HG03060 (cell line): ENCODE results near the gene KTI12.
"Not testable (repeated sequence)": the region's sequence is repeated elsewhere in the genome, so short reads cannot be mapped to it uniquely, and the experiment has no call there.

ENCODE experiments used
- ATAC-seq: cut with Tn5 transposase; IDR thresholded peaks from one replicate; pipeline ENCODE4 v1.9.1; 2021; ENCODE audit warnings: low read depth, moderate number of reproducible peaks; ENCODE audit not compliant: unreplicated experiment

Gene KTI12, protein sequence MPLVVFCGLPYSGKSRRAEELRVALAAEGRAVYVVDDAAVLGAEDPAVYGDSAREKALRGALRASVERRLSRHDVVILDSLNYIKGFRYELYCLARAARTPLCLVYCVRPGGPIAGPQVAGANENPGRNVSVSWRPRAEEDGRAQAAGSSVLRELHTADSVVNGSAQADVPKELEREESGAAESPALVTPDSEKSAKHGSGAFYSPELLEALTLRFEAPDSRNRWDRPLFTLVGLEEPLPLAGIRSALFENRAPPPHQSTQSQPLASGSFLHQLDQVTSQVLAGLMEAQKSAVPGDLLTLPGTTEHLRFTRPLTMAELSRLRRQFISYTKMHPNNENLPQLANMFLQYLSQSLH

GRCh38 chr1:52033190-52034049 is at the start of gene KTI12:
TSS of gene KTI12 (minus strand) at chr1:52033810. CDS start at chr1:52033761, 49 bp downstream.
- peak; percentile 69 for ATAC-seq

DNA sequence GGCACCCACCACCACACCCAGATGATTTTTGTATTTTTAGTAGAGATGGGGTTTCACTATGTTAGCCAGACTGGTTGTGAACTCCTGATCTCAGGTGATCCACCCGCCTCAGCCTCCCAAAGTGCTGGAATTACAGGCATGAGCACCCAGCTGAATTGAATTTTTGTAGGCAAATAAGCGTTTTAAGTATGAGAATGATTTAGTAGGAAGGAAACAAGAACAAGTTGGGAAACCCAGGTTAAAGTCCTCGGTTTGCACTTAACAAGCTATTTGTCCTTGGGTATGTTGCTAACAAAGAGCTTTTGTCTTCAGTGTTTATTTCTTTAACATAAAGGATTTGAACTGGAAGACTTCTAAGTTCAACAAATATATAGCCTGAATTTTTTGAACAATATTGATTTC is 46.4 kb upstream of the KTI12 start:
- no peak for ATAC-seq

DNA sequence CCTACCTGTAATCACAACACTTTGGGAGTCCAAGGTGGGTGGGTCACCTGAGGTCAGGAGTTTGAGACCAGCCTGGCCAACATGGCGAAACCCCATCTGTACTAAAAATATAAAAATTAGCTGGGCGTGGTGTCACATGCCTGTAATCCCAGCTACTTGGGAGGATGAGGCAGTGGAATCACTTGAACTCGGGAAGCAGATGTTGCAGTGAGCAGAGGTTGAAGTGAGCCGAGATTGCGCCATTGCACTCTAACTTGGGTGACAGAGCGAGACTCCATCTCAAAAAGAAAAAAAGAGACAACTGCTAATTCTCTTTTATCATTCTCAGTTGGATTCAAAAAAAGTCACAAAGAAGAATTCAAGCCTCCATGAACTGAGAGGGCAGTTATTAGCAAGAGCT is 43.7 kb upstream of the KTI12 start:
- ATAC-seq, result not testable (repeated sequence)

- ATAC-seq, result no peak
Observed at GRCh38 chr1:52072291-52072690, 38.7 kb upstream of the KTI12 start.

DNA sequence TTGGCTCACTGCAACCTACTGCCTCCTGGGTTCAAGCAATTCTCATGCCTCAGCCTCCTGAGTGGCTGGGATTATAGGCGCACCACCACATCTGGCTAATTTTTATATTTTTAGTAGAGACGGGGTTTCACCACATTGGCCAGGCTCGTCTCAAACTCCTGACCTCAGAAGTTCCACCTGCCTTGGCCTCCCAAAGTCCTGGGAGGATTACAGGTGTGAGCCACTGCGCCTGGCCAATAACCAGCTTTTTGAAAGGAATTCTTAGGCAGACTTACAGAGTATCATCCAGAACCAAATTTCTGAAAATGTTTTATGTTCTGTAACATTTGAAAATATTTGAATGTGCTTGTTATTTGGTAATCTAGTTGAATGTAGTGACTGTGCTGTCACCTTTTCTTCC is 37.1 kb upstream of the KTI12 start:
- ATAC-seq, result no peak

- ATAC-seq, result no peak
Observed at GRCh38 chr1:52063192-52063591, 29.6 kb upstream of the KTI12 start.

DNA sequence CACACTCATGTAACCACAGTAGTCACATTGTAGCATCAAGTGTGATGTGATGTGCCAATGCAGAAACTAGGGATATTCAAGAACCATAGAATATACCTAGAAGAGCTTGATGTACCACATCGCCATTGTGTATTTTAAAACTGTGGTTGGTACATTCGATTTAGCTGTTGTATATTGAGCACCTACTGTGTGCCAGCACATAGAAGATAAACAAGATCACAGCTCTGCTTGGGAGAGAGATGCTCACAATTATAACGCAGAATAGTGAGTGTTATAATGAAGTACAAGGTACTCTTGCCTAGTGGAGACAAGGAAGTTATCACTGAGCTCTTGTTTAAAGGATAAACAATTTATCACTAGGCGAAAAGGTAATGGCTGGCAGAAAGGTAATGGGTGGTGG is 27.2 kb upstream of the KTI12 start:
- ATAC-seq, result no peak

DNA sequence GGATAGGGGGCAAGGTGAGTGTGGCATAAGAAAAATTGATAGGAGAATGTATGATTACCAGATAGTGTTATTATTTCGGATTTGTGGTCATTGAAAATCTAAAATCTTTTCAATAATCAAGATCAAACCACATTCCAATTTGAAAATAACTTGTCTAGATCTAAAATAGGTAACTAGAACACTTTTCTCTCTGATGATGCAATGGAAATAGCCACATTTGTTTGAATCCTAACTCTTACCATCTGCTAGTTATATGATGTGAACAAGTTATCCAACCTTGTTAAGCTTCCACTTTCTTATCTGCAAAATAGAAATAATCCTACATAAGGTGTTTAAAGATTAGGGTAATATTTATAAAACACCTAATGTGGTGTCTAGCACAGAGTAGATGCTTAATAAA is 26.3 kb upstream of the KTI12 start:
- no peak for ATAC-seq

DNA sequence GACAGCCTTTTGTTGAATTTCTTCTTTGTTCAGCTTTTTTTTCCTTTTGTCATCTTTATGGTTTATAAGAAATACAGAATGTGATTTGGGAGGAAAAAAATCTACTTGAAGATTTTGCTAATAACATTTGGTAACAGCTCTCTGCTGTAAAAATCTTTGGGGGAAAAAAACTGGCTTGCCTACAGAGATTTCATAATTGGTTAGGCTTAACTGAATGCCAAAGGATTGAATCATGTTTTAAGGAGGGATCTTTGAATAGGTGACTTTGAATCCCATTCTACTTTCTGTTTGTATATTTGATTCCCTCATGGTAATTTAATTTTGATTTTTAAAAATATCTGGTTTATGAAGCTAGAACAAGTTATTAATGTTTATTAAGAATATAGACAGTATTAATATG is 25.7 kb upstream of the KTI12 start:
- ATAC-seq, result no peak

DNA sequence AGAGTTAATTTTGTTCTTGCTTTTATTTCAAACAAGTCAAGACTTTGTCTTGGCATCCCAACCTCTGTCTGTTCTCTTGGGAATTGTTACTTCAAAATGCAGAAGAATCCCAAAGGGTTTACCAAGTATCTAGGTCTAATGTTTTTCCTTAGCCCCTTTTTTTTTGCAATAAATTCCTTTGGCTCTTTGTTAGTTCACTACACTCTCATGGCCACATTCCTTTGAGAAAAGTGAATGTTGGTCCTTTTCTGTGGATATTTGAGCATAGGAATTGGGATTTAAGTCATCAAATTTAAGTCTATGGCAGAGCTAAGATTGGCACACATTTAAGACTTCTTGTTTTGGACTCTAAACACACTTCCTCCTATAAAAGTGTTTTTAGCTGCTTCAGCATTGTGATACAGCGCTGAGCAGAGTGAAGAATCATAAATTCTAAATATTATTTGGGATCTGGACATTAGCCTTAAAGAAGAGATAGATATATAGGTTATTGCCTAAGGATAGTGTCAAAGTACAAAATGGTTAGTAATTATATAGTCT is 24.3 kb upstream of the KTI12 start:
- ATAC-seq, result no peak

DNA sequence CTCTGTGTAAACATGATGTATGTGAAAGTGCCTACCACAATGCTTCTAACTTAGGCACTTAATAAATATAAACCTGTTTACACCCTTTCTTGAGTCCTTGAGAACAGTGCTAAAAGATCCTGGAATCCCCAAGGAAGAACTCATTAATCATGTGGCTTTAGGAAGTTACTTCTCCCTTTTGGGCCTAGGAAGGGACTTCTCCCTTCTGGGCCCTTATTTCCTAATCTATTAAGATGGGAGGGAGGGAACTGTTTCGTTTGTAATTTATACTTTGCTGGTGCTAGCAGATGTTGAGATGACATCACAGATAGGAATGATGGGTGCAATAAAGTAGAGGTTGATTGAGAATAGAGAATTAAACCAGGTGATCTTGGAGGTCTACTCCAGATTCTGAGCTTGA is 23.6 kb upstream of the KTI12 start:
- no peak for ATAC-seq

GRCh38 chr1:52056937-52057231 is 23.3 kb upstream of the KTI12 start:
- ATAC-seq, result peak; percentile 45

GRCh38 chr1:52056163-52056936 is 22.7 kb upstream of the KTI12 start, which contains the start of gene BTF3L4:
TSS of gene BTF3L4 (plus strand) at chr1:52056295. CDS start at chr1:52059848, 3,553 bp downstream.
- peak; percentile 45 for ATAC-seq

GRCh38 chr1:52055866-52056162 is 22.2 kb upstream of the KTI12 start:
- no peak for ATAC-seq

DNA sequence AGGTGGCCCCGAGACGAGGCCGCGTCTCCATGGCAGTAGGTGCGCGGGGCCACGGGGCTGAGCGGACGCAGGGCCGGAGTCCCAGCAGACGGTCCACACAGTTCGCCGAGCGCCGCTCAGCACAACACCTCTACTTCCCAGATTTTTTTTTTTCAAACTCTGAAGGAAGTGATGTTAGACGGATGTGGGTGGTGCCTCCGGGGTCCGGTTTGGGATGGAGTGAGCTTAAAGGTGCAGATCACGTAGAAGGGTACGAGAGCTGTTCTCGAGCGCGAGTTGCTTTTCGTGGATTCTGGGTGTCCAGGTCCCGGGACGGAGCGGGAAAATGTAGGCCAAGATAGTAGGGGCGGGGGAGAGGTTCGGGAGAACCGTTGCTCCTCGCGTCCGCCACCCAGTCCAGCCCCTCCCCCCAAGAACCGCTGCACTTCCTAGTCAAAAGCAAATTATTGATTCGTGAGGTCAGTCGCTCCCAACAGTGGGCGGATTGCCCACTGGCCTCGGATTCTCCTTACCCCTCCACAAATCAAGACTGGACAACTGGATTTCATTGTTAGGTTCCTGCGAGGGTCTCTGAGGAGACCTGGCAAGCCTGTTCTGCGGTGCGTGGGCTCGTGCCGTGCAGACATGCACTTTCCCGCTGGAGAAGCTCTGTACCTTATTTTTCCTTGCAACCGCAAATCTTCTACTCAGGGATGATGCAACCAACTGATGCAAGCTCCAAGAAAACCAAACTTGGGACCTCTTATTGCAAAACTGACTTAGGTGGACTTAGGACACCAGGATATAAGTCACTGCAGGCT is 21.7 kb upstream of the KTI12 start, which contains the start of gene TXNDC12:
Gene TXNDC12, minus strand, starts transcription at position 126 of the 800 bp plus-strand sequence. Its CDS starts 95 bp downstream, at position 31.
- ATAC-seq, result peak; percentile 29

DNA sequence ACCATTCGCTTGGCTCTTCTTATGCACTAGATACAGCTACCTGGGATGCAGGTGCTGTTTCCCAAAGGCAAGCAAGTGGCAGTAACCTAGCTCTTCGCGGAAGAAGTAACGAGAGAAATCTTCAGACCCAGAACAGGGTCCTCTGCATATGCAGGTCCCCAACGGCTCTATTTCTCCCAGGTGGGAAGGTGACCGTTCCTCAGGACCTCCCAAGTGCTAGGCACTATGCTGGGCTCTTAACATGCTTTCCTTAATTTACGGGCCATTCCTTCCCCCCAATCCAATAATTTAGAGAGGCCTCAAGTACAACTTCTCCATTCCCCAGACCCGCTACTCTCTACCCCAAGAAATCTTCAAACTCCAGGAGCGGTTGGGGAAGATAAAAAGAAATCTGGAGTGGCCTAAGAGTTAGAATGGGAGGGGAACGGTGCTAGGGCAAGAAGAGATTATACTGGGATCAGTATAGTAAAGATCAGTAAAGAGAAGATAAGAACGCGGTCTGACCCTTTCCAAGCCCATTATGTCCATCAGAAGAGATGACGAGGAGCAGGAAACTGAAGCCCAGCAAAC is 21.0 kb upstream of the KTI12 start:
- no peak for ATAC-seq

DNA sequence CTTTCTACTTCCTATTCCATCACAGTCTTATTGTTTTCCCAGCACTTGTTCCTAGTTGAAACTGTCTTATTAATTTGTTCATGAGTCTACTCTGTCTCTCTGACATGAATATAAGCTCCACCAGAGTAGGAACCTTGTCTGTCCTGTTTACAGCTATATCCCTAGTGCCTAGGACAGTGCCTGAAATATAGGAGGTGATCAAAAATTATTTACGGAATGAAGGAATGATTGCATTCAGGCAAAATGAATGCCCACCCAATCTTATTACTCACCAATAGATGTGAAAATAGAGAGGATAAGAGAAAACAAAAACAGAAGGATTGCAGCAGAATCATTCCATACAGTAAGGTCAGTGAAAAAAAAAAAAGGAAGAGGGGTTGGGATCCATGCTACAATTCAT is 20.3 kb upstream of the KTI12 start:
- ATAC-seq, result no peak

GRCh38 chr1:52049337-52049736 is 15.7 kb upstream of the KTI12 start:
- ATAC-seq, result not testable (repeated sequence)

DNA sequence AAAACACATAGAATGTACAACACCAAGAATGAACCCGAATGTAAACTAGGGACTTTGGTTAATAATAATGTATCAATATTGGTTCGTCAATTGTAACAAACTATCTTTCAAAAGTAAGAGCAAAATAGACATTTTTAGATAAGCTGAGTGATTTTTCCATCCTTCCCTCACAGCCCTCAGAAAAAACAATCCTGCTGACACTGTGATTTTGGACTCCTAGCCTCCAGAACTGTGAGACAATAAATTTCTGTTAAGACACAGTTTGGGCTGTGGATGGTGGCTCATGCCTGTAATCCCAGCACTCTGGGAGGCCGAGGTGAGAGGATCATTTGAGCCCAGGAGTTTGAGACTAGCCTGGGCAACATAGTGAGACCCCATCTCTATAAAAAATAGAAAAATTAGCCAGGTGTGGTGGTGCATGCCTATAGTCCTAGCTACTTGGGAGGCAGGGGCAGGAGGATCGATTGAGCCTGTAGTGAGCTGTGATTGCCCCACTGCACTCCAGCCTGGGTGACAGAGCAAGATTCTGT is 12.1 kb upstream of the KTI12 start:
- ATAC-seq, result not testable (repeated sequence)
